Measurements from ENCODE around the gene OR9G1. TPM values are rescaled to one million over a fixed set of nuclear protein-coding genes. Genes with fewer than 3 reads are reported as not detected.
"Not testable (repeated sequence)": the region's sequence is repeated elsewhere in the genome, so short reads cannot be mapped to it uniquely, and the experiment has no call there.

OR9G1 gene
- total and polyA plus RNA-seq, 2 of the 13 experiments (the other 11 are each of a cell fraction or from before 2014, with no cell fraction given) = not detected

GRCh38 chr11:56670984-56671383 lies 27.9 kb upstream of the OR9G1 start (continued):
- TF ChIP-seq, protein P1, sequence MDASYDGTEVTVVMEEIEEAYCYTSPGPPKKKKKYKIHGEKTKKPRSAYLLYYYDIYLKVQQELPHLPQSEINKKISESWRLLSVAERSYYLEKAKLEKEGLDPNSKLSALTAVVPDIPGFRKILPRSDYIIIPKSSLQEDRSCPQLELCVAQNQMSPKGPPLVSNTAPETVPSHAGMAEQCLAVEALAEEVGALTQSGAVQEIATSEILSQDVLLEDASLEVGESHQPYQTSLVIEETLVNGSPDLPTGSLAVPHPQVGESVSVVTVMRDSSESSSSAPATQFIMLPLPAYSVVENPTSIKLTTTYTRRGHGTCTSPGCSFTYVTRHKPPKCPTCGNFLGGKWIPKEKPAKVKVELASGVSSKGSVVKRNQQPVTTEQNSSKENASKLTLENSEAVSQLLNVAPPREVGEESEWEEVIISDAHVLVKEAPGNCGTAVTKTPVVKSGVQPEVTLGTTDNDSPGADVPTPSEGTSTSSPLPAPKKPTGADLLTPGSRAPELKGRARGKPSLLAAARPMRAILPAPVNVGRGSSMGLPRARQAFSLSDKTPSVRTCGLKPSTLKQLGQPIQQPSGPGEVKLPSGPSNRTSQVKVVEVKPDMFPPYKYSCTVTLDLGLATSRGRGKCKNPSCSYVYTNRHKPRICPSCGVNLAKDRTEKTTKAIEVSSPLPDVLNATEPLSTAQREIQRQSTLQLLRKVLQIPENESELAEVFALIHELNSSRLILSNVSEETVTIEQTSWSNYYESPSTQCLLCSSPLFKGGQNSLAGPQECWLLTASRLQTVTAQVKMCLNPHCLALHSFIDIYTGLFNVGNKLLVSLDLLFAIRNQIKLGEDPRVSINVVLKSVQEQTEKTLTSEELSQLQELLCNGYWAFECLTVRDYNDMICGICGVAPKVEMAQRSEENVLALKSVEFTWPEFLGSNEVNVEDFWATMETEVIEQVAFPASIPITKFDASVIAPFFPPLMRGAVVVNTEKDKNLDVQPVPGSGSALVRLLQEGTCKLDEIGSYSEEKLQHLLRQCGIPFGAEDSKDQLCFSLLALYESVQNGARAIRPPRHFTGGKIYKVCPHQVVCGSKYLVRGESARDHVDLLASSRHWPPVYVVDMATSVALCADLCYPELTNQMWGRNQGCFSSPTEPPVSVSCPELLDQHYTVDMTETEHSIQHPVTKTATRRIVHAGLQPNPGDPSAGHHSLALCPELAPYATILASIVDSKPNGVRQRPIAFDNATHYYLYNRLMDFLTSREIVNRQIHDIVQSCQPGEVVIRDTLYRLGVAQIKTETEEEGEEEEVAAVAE (CRISPR knock-in tag; IDR thresholded peaks at IDR 0.05; ENCODE audit: borderline replicate concordance) = no peak

GRCh38 chr11:56688554-56689100 lies 10.3 kb upstream of the OR9G1 start:
- no peaks in the 10 kb centered on the region for H3K36me3 ChIP-seq (replicated peaks in 1 of 2; ENCODE audit: control insufficient read depth in 1 of 2, insufficient read depth in 2 of 2, low read length in 2 of 2)
- H3K27ac ChIP-seq (ENCODE audit: extremely low read length, insufficient read depth, low read length) = no peak overlapping the region
- in situ Hi-C loops (cut with HindIII; ENCODE audit: extremely low pct_ligation_motif_present, low pct_unique_long_range_greater_than_20kb) (no loop called here), intact Hi-C loops (cut with micrococcal nuclease; ENCODE audit: unreplicated experiment) (no loop called here)
- H3K79me2 ChIP-seq (ENCODE audit: insufficient read depth, low read length) = no peaks in the 10 kb centered on the region
- FAIRE-seq = no peak
- H3K4me2 ChIP-seq (ENCODE audit: low read depth, low read length) = no peak overlapping the region
- no peaks in the 10 kb centered on the region for H3K9me3 ChIP-seq (ENCODE audit: low read length)
- no peak overlapping the region for H3K4me3 ChIP-seq (replicated peaks in 1 of 3; ENCODE audit: insufficient read depth in 1 of 3, low read depth in 2 of 3, low read length in 3 of 3)
- CTCF ChIA-PET (ENCODE audit: low intra/inter-chr PET ratio, low total read pairs) = no interaction called here
- no peak overlapping the region for H2AFZ ChIP-seq (ENCODE audit: low read length)
- POLR2A ChIA-PET = no interaction called here
- no peaks in the 10 kb centered on the region for H4K20me1 ChIP-seq (ENCODE audit: insufficient read depth, low read length)
- ATAC-seq = no peak
- WGBS (ENCODE audit: low lambda C conversion rate) = 25% methylated on average over 1 of the region's 1 CpG
- BruUV-seq (replicated peaks) = no TSS peak
- no peak for TF ChIP-seq KDM3A (CRISPR knock-in tag; IDR thresholded peaks at IDR 0.05; ENCODE audit: low read depth)
- TF ChIP-seq ZNF562 (CRISPR knock-in tag; IDR thresholded peaks at IDR 0.05; ENCODE audit: borderline replicate concordance) = no peak
- TF ChIP-seq ZNF629 (CRISPR knock-in tag; conservative IDR thresholded peaks at IDR 0.05) = no peak
- TF ChIP-seq ZBTB7B (CRISPR knock-in tag; IDR thresholded peaks at IDR 0.05) = no peak
- H3K27me3 ChIP-seq (ENCODE audit: control insufficient read depth in 1 of 2, insufficient read depth in 2 of 2, low read length in 2 of 2) = no peaks in the 10 kb centered on the region
- H3K9ac ChIP-seq (ENCODE audit: insufficient read depth, low read depth, low read length) = no peak overlapping the region
- DNase-seq (ENCODE audit: low spot score) = no peak
- H3K4me1 ChIP-seq (ENCODE audit: insufficient read depth, low read length) = no peaks in the 10 kb centered on the region

- ATAC-seq; H3K9ac ChIP-seq (ENCODE audit: insufficient read depth, low read depth, low read length); H4K20me1 ChIP-seq (ENCODE audit: insufficient read depth, low read length); H2AFZ ChIP-seq (ENCODE audit: low read length); H3K27ac ChIP-seq (ENCODE audit: extremely low read length, insufficient read depth, low read length); H3K27me3 ChIP-seq (ENCODE audit: control insufficient read depth in 1 of 2, insufficient read depth in 2 of 2, low read length in 2 of 2); H3K4me3 ChIP-seq (replicated peaks in 1 of 3; ENCODE audit: insufficient read depth in 1 of 3, low read depth in 2 of 3, low read length in 3 of 3); H3K36me3 ChIP-seq (replicated peaks in 1 of 2; ENCODE audit: control insufficient read depth in 1 of 2, insufficient read depth in 2 of 2, low read length in 2 of 2); H3K4me2 ChIP-seq (ENCODE audit: low read depth, low read length); H3K9me3 ChIP-seq (ENCODE audit: low read length); in situ Hi-C loops (cut with HindIII; ENCODE audit: extremely low pct_ligation_motif_present, low pct_unique_long_range_greater_than_20kb); POLR2A ChIA-PET; H3K79me2 ChIP-seq (ENCODE audit: insufficient read depth, low read length); CTCF ChIA-PET (ENCODE audit: low intra/inter-chr PET ratio, low total read pairs); DNase-seq (ENCODE audit: low spot score); H3K4me1 ChIP-seq (ENCODE audit: insufficient read depth, low read length); BruUV-seq (replicated peaks); intact Hi-C loops (cut with micrococcal nuclease; ENCODE audit: unreplicated experiment): not testable (repeated sequence)
- WGBS (ENCODE audit: low lambda C conversion rate) = 17% methylated on average over 3 of the region's 3 CpGs
- FAIRE-seq = peak; percentile 28
Measured at GRCh38 chr11:56691179-56691578, 7.7 kb upstream of the OR9G1 start.

Measured in HepG2 (cell line).